GM04504 (cell line): ENCODE measurements around the gene LPAR3.

Experiments used
- DNase-seq: peaks from one replicate; pipeline ENCODE4 v3.0.0-alpha.2; 2012; ENCODE audit warnings: low read depth

Gene LPAR3

GRCh38 chr1:84774669-84775534 lies 118.1 kb downstream of the LPAR3 start:
- DNase-seq: no peak

GRCh38 chr1:84773933-84774497 lies 119.0 kb downstream of the LPAR3 start:
- DNase-seq: no peak

GRCh38 chr1:84773195-84773594 lies 119.8 kb downstream of the LPAR3 start:
- no peak for DNase-seq

- DNase-seq: peak; percentile 58
Measured at GRCh38 chr1:84772428-84772943, 120.5 kb downstream of the LPAR3 start.

GRCh38 chr1:84771895-84772294 lies 121.1 kb downstream of the LPAR3 start:
- no peak for DNase-seq

GRCh38 chr1:84770481-84770880 lies 122.5 kb downstream of the LPAR3 start:
- DNase-seq: no peak

- DNase-seq: no peak
Measured at GRCh38 chr1:84769636-84770035, 123.4 kb downstream of the LPAR3 start.

- no peak for DNase-seq
Measured at GRCh38 chr1:84768634-84769033, 124.4 kb downstream of the LPAR3 start.

GRCh38 chr1:84763912-84764680 lies 128.9 kb downstream of the LPAR3 start:
- no peak for DNase-seq

- no peak for DNase-seq
Measured at GRCh38 chr1:84762664-84763063, 130.3 kb downstream of the LPAR3 start.
